ENCODE measurements around the gene NLRP9. TPM values are rescaled to one million over a fixed set of nuclear protein-coding genes. Genes with fewer than 3 reads are reported as not detected.

The NLRP9 gene
- total RNA-seq, 1 donor from 2014 or later: not detected

DNA sequence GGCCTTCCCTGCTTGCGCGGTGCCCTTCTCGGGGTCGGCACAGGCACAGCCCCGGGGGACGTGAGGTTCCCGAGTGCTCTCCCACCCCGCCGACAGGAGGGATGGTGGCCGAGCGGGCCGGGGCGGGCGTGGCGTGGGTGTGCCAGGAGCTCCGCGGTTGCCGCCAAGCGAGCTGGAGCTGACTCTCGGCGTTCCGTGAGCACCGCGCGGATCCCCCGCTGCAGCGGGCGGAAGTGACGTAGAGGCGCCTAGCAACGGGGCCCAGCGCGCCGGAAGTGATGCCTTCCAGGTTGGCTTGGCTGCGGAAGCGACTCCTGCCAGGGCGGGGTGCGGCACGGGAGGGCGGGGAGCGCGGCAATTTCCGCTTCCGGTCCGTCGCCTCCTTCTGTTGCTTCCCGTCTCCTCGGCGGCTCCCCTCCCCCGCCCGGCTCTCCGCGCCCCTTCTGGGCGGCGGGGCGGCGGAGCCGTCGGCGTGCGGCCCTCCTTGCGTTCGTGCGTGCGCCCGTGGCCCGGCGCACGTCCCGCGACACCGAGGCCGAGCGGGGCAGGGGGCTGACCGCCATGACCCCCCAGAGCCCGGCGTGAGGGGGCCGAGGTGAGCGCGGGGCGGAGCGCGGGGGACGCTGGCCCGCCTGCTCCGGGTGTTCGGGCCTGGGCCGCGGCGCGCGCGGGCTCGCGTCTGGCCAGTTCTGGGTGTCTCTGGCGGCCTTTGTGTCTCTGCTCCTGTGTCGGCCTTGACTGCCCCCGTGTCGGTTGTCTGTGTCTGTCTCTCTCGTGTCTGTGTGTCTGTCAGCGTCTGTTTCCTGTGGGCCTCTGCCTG, 63.2 kb downstream of the NLRP9 start, which contains the start of gene EPN1:
Gene EPN1, plus strand, starts transcription at position 386 of the 820 bp plus-strand sequence. CDS start 3,402 bp downstream, outside the sequence.
- Histone ChIP-seq H3K27ac (peak within 1 kb of the TSS; percentile 90), H3K4me1 (peaks cover 37% of the 10 kb centered on the region), H3K4me3 (peak within 1 kb of the TSS; percentile 85), H3K9me3 (no peaks in the 10 kb centered on the region), H3K27me3 (ENCODE audit: low read depth) (no peaks in the 10 kb centered on the region), H3K36me3 (peaks cover 58% of the 10 kb centered on the region)
- TF ChIP-seq, protein P1, sequence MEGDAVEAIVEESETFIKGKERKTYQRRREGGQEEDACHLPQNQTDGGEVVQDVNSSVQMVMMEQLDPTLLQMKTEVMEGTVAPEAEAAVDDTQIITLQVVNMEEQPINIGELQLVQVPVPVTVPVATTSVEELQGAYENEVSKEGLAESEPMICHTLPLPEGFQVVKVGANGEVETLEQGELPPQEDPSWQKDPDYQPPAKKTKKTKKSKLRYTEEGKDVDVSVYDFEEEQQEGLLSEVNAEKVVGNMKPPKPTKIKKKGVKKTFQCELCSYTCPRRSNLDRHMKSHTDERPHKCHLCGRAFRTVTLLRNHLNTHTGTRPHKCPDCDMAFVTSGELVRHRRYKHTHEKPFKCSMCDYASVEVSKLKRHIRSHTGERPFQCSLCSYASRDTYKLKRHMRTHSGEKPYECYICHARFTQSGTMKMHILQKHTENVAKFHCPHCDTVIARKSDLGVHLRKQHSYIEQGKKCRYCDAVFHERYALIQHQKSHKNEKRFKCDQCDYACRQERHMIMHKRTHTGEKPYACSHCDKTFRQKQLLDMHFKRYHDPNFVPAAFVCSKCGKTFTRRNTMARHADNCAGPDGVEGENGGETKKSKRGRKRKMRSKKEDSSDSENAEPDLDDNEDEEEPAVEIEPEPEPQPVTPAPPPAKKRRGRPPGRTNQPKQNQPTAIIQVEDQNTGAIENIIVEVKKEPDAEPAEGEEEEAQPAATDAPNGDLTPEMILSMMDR (IDR thresholded peaks at IDR 0.05): no peak
- intact Hi-C loops (cut with DNase I): no loop called here
- peak; percentile 98 for DNase-seq
- ATAC-seq: peak; percentile 96 to 97

DNA sequence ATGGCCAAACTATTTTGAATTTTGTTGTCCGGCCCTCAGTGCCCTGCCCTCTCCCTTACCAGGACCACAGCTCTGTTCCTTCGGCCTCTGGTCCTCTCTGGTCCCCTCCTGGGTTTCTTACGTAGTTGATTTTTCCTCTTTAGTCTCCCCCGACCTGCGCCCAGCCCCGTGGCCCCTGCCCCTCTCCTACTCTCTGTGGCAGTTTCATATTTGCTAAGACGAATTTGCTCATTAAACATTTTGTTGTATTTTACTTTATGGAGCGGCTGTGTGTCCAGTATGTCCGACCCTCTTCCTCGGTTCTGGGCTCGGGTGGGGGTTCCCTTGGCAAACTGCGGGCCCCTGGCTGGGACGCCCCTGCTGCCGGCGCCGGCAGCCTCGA, 63.8 kb downstream of the NLRP9 start:
- no peak for ATAC-seq
- Histone ChIP-seq H3K27ac (peak overlapping the region; percentile 90), H3K36me3 (peaks cover 58% of the 10 kb centered on the region), H3K4me3 (peak overlapping the region; percentile 85), H3K4me1 (peaks cover 33% of the 10 kb centered on the region), H3K9me3 (no peaks in the 10 kb centered on the region), H3K27me3 (ENCODE audit: low read depth) (no peaks in the 10 kb centered on the region)
- no peak for DNase-seq
- TF ChIP-seq, protein P1 (IDR thresholded peaks at IDR 0.05): no peak
- intact Hi-C loops (cut with DNase I): no loop called here

DNA sequence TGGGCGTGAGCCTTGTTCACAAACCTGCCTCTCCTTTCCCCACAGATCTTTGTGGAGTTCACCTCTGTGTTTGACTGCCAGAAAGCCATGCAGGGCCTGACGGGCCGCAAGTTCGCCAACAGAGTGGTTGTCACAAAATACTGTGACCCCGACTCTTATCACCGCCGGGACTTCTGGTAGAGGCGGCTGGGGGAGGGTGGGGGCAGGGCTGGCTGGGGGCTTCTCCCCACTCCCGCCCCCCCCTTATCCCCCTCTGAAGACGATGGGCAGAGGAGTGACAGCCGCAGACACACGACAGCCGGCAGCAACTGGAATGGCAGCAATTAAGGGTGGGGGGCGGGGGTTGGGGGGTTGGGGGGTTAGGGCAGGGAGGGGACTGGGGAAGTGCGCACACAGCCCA, 64.3 kb downstream of the NLRP9 start:
- Histone ChIP-seq H3K4me1 (peaks cover 32% of the 10 kb centered on the region), H3K36me3 (peaks cover 58% of the 10 kb centered on the region), H3K27me3 (ENCODE audit: low read depth) (no peaks in the 10 kb centered on the region), H3K9me3 (no peaks in the 10 kb centered on the region), H3K27ac (no peak overlapping the region), H3K4me3 (no peak overlapping the region)
- intact Hi-C loops (cut with DNase I): no loop called here
- ATAC-seq: no peak
- no peak for DNase-seq
- TF ChIP-seq, protein P1 (IDR thresholded peaks at IDR 0.05): no peak

DNA sequence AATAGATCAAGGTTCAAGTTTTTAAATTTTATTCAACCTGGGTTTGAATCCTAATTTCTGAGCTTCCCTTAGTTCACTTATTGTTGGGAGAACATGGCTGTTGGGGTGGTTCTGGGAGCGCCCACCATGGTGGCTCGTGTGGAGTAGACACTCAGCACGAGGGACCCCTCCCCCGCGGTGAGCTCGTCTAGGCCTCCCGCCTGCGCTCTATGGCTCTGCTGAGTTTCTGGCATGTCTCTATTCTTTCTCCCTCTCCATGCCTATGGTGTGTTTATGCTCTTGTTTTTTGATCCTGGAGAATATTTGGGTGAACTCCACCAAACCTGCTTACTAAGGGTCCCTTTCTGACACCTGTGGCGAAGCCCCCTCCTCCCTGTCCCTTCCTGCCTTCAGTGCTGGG, 64.7 kb downstream of the NLRP9 start:
- intact Hi-C loops (cut with DNase I): no loop called here
- TF ChIP-seq, protein P1 (IDR thresholded peaks at IDR 0.05): no peak
- no peak overlapping the region for H3K4me3 ChIP-seq
- H3K9me3 ChIP-seq: no peaks in the 10 kb centered on the region
- DNase-seq (no peak), ATAC-seq (no peak)
- H3K36me3 ChIP-seq: peaks cover 58% of the 10 kb centered on the region
- peaks cover 28% of the 10 kb centered on the region for H3K4me1 ChIP-seq
- H3K27ac ChIP-seq: no peak overlapping the region
- no peaks in the 10 kb centered on the region for H3K27me3 ChIP-seq (ENCODE audit: low read depth)

DNA sequence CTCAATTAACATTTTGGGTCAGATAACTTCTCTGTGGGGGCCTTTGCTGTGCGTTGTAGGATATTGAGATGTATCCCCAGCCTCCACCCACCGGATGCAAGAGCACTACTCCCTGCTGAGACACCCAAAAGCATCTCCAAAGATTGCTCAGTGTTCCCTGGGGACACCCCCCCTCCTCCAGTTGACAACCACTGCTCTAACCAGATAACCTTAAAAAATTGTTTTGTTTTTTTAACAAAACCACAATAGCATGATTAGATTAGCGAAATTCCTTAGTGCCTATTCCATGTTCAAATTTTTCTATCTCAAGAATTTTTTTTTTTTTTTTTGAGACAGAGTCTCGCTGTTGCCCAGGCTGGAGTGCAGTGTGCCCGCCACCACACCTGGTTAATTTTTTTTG, 65.8 kb downstream of the NLRP9 start:
- TF ChIP-seq, protein P1 (IDR thresholded peaks at IDR 0.05): no peak

More for the DNA sequence above, 65.8 kb downstream of the NLRP9 start:
- Histone ChIP-seq H3K36me3 (peaks cover 64% of the 10 kb centered on the region), H3K4me3 (no peak overlapping the region), H3K27me3 (ENCODE audit: low read depth) (no peaks in the 10 kb centered on the region), H3K4me1 (peaks cover 18% of the 10 kb centered on the region), H3K27ac (no peak overlapping the region), H3K9me3 (no peaks in the 10 kb centered on the region)
- ATAC-seq (no peak), DNase-seq (no peak)
- intact Hi-C loops (cut with DNase I): no loop called here

Measured in lower lobe of right lung (tissue), 2 donors.